Activated CD4-positive, alpha-beta memory T cell treated with anti-CD3 and anti-CD28 coated beads for 36 hours (primary cell): ENCODE measurements around the gene ZDHHC4. TPM values are rescaled to one million over a fixed set of nuclear protein-coding genes. Genes with fewer than 3 reads are reported as not detected.

ENCODE experiments used
- CTCF ChIA-PET: fragments of 350-600 bp; sonication (Branson Sonifier 250); formaldehyde crosslinking; loops from one replicate; lab custom pipeline; 2021; ENCODE audit warnings: antibody characterized with exemption, inconsistent platforms; lab: Charles Lee
- POLR2A ChIA-PET: fragments of 350-600 bp; sonication (Branson Sonifier 250); formaldehyde crosslinking; loops from one replicate; lab custom pipeline; 2021; ENCODE audit warnings: antibody characterized with exemption; lab: Charles Lee
- DNase-seq: peaks from one replicate; pipeline ENCODE4 v3.0.0-alpha.2; 2020
- H3K27ac Mint-ChIP-seq: one replicate; pipeline ENCODE4 v1.8.0; 2021; ENCODE audit warnings: mixed read lengths
- H3K27me3 Mint-ChIP-seq: one replicate; pipeline ENCODE4 v1.8.0; 2021; ENCODE audit warnings: mixed read lengths
- H3K36me3 Mint-ChIP-seq: one replicate; pipeline ENCODE4 v1.8.0; 2021; ENCODE audit warnings: mixed read lengths
- H3K4me1 Mint-ChIP-seq: one replicate; pipeline ENCODE4 v1.8.0; 2021; ENCODE audit warnings: low read depth, mixed read lengths
- H3K4me3 Mint-ChIP-seq: one replicate; pipeline ENCODE4 v1.8.0; 2021; ENCODE audit warnings: mild to moderate bottlenecking, mixed read lengths
- H3K9me3 Mint-ChIP-seq: one replicate; pipeline ENCODE4 v1.8.0; 2021; ENCODE audit warnings: mixed read lengths
- intact Hi-C: fragments of 100-400 bp; cut with micrococcal nuclease; formaldehyde crosslinking; loops from one replicate; pipeline ENCODE4 v1.15.1; 2023
- total RNA-seq, 2 experiments: library from RNA; stranded (reverse); gene quantifications; one replicate each; pipeline ENCODE4 v1.2.3, GENCODE V29; 2021

The ZDHHC4 gene
- total RNA-seq, 2 experiments from 2014 or later: 31.7 to 44.4 TPM

- no peak for DNase-seq
- intact Hi-C loops: no loop called here
- ChIA-PET CTCF (interaction anchor here (0.6 kb wide), 1 partner anchor 13 kb away, joined by 3 read pairs; no protein-coding TSS in a partner anchor), POLR2A (no interaction called here)
- H3K36me3 Mint-ChIP-seq: no peaks in the 10 kb centered on the region
- no peak overlapping the region for H3K4me3 Mint-ChIP-seq
- H3K27ac Mint-ChIP-seq: no peak overlapping the region
- no peaks in the 10 kb centered on the region for H3K9me3 Mint-ChIP-seq
- no peaks in the 10 kb centered on the region for H3K4me1 Mint-ChIP-seq
- H3K27me3 Mint-ChIP-seq: no peaks in the 10 kb centered on the region
Measured at GRCh38 chr7:6545398-6546126, 31.7 kb upstream of the ZDHHC4 start.

GRCh38 chr7:6546498-6547251 lies 30.6 kb upstream of the ZDHHC4 start:
- Mint-ChIP-seq H3K27me3 (no peaks in the 10 kb centered on the region), H3K36me3 (no peaks in the 10 kb centered on the region), H3K9me3 (no peaks in the 10 kb centered on the region), H3K4me1 (no peaks in the 10 kb centered on the region), H3K27ac (no peak overlapping the region), H3K4me3 (no peak overlapping the region)
- ChIA-PET CTCF (interaction anchor here (0.6 to 1.3 kb wide), 2 partner anchors 12 to 133 kb away, joined by 3 to 4 read pairs; no protein-coding TSS in a partner anchor), POLR2A (no interaction called here)
- intact Hi-C loops: no loop called here
- DNase-seq: no peak

- no peaks in the 10 kb centered on the region for H3K36me3 Mint-ChIP-seq
- ChIA-PET CTCF (interaction anchor here (0.6 to 1.3 kb wide), 2 partner anchors 11 to 132 kb away, joined by 3 to 4 read pairs; no protein-coding TSS in a partner anchor), POLR2A (no interaction called here)
Measured at GRCh38 chr7:6547400-6547799, 29.9 kb upstream of the ZDHHC4 start.

GRCh38 chr7:6551016-6551511 lies 26.2 kb upstream of the ZDHHC4 start, which contains the start of gene GRID2IP:
GRID2IP (minus strand) TSS chr7:6551461; CDS start chr7:6551436, 25 bp downstream.
- H3K4me1 Mint-ChIP-seq: peaks cover 6% of the 10 kb centered on the region
- CTCF ChIA-PET: no interaction called here
- H3K36me3 Mint-ChIP-seq: no peaks in the 10 kb centered on the region
- no peak within 1 kb of the TSS for H3K27ac Mint-ChIP-seq
- DNase-seq: no peak
- no peaks in the 10 kb centered on the region for H3K27me3 Mint-ChIP-seq
- POLR2A ChIA-PET: no interaction called here
- H3K4me3 Mint-ChIP-seq: no peak within 1 kb of the TSS
- no peaks in the 10 kb centered on the region for H3K9me3 Mint-ChIP-seq
- intact Hi-C loops: no loop called here

More at GRCh38 chr7:6547400-6547799, 29.9 kb upstream of the ZDHHC4 start:
- intact Hi-C loops: no loop called here
- Mint-ChIP-seq H3K27ac (no peak overlapping the region), H3K4me3 (no peak overlapping the region), H3K27me3 (no peaks in the 10 kb centered on the region), H3K4me1 (no peaks in the 10 kb centered on the region), H3K9me3 (no peaks in the 10 kb centered on the region)
- no peak for DNase-seq

- H3K4me1 Mint-ChIP-seq: peaks cover 6% of the 10 kb centered on the region
- CTCF ChIA-PET: interaction anchor here (0.6 kb wide), 1 partner anchor 697 kb away, joined by 3 read pairs; no protein-coding TSS in a partner anchor
- intact Hi-C loops: no loop called here
- H3K9me3 Mint-ChIP-seq: no peaks in the 10 kb centered on the region
- DNase-seq: no peak
- no peak overlapping the region for H3K4me3 Mint-ChIP-seq
- no peaks in the 10 kb centered on the region for H3K36me3 Mint-ChIP-seq
- POLR2A ChIA-PET: no interaction called here
- H3K27me3 Mint-ChIP-seq: no peaks in the 10 kb centered on the region
- no peak overlapping the region for H3K27ac Mint-ChIP-seq
Measured at GRCh38 chr7:6553448-6554044, 23.7 kb upstream of the ZDHHC4 start.

- no peak for DNase-seq
- CTCF ChIA-PET: no interaction called here
- POLR2A ChIA-PET: no interaction called here
- Mint-ChIP-seq H3K9me3 (no peaks in the 10 kb centered on the region), H3K27me3 (peaks cover 3% of the 10 kb centered on the region), H3K27ac (no peak overlapping the region), H3K4me1 (peaks cover 6% of the 10 kb centered on the region), H3K4me3 (no peak overlapping the region), H3K36me3 (no peaks in the 10 kb centered on the region)
- intact Hi-C loops: no loop called here
Measured at GRCh38 chr7:6554848-6555247, 22.4 kb upstream of the ZDHHC4 start.

GRCh38 chr7:6556196-6556595 lies 21.1 kb upstream of the ZDHHC4 start:
- H3K27ac Mint-ChIP-seq: no peak overlapping the region

GRCh38 chr7:6558837-6559236 lies 18.4 kb upstream of the ZDHHC4 start:
- H3K4me3 Mint-ChIP-seq: no peak overlapping the region
- peaks cover 8% of the 10 kb centered on the region for H3K4me1 Mint-ChIP-seq
- H3K9me3 Mint-ChIP-seq: no peaks in the 10 kb centered on the region
- ChIA-PET CTCF (interaction anchor here (0.6 to 3.0 kb wide), 16 partner anchors 9 to 98 kb away, joined by 3 to 24 read pairs (median 4); partner anchors contain the start of gene ZDHHC4), POLR2A (no interaction called here)
- no peak overlapping the region for H3K27ac Mint-ChIP-seq
- H3K27me3 Mint-ChIP-seq: peaks cover 4% of the 10 kb centered on the region
- DNase-seq: peak; percentile 41
- intact Hi-C loops: loop anchor here (1.0 kb wide), 1 partner anchor 43 kb away; no protein-coding TSS in a partner anchor
- H3K36me3 Mint-ChIP-seq: no peaks in the 10 kb centered on the region

More at GRCh38 chr7:6556196-6556595, 21.1 kb upstream of the ZDHHC4 start:
- CTCF ChIA-PET: interaction anchor here (0.6 to 0.9 kb wide), 2 partner anchors 23 to 45 kb away, joined by 3 read pairs; no protein-coding TSS in a partner anchor
- H3K4me1 Mint-ChIP-seq: peaks cover 6% of the 10 kb centered on the region
- H3K27me3 Mint-ChIP-seq: peaks cover 4% of the 10 kb centered on the region
- POLR2A ChIA-PET: no interaction called here
- intact Hi-C loops: no loop called here
- no peak overlapping the region for H3K4me3 Mint-ChIP-seq
- H3K9me3 Mint-ChIP-seq: no peaks in the 10 kb centered on the region
- no peak for DNase-seq
- H3K36me3 Mint-ChIP-seq: no peaks in the 10 kb centered on the region

- H3K4me3 Mint-ChIP-seq: no peak overlapping the region
- H3K9me3 Mint-ChIP-seq: no peaks in the 10 kb centered on the region
- POLR2A ChIA-PET: no interaction called here
- intact Hi-C loops: loop anchor here (1.0 kb wide), 1 partner anchor 44 kb away; no protein-coding TSS in a partner anchor
- CTCF ChIA-PET: interaction anchor here (1.0 to 3.0 kb wide), 3 partner anchors 37 to 47 kb away, joined by 3 to 24 read pairs (median 4); no protein-coding TSS in a partner anchor
- no peak overlapping the region for H3K27ac Mint-ChIP-seq
- peaks cover 4% of the 10 kb centered on the region for H3K27me3 Mint-ChIP-seq
- no peaks in the 10 kb centered on the region for H3K36me3 Mint-ChIP-seq
- DNase-seq: no peak
- peaks cover 3% of the 10 kb centered on the region for H3K4me1 Mint-ChIP-seq
Measured at GRCh38 chr7:6559896-6560295, 17.4 kb upstream of the ZDHHC4 start.

- ChIA-PET POLR2A (no interaction called here), CTCF (interaction anchor here (0.6 to 1.7 kb wide), 4 partner anchors 8 to 577 kb away, joined by 3 to 5 read pairs (median 3); no protein-coding TSS in a partner anchor)
- Mint-ChIP-seq H3K4me3 (no peak overlapping the region), H3K27ac (no peak overlapping the region), H3K4me1 (peaks cover 1% of the 10 kb centered on the region), H3K9me3 (no peaks in the 10 kb centered on the region), H3K27me3 (peaks cover 4% of the 10 kb centered on the region), H3K36me3 (no peaks in the 10 kb centered on the region)
- DNase-seq: no peak
- intact Hi-C loops: no loop called here
Measured at GRCh38 chr7:6562106-6562505, 15.1 kb upstream of the ZDHHC4 start.

GRCh38 chr7:6563936-6564770 lies 13.1 kb upstream of the ZDHHC4 start:
- Mint-ChIP-seq H3K36me3 (no peaks in the 10 kb centered on the region), H3K4me3 (no peak overlapping the region), H3K27me3 (peaks cover 4% of the 10 kb centered on the region), H3K4me1 (peaks cover 1% of the 10 kb centered on the region), H3K9me3 (no peaks in the 10 kb centered on the region), H3K27ac (no peak overlapping the region)
- ChIA-PET CTCF (interaction anchor here (2.0 kb wide), 1 partner anchor 37 kb away, joined by 4 read pairs; no protein-coding TSS in a partner anchor), POLR2A (no interaction called here)
- DNase-seq: no peak
- intact Hi-C loops: no loop called here
